GM12892 (cell line): ENCODE results near the gene NPAS1.

Experiments
- POLR2A ChIP-seq: IDR thresholded peaks from 2 replicates; pipeline ENCODE4 v1.6.1; 2011; ENCODE audit warnings: low read depth, low read length, control low read depth
- POLR2AphosphoS5 ChIP-seq: IDR thresholded peaks from 2 replicates; pipeline ENCODE4 v1.6.1; 2011; ENCODE audit warnings: low read depth, low read length, control low read depth

GRCh38 chr19:47047763-47048405 is 28.2 kb downstream of the NPAS1 start:
- TF ChIP-seq POLR2AphosphoS5 (no peak), POLR2A (no peak)
